ENCODE results near the gene GSTA5.
"Not testable (repeated sequence)": the region's sequence is repeated elsewhere in the genome, so short reads cannot be mapped to it uniquely, and the experiment has no call there.

GSTA5 gene

DNA sequence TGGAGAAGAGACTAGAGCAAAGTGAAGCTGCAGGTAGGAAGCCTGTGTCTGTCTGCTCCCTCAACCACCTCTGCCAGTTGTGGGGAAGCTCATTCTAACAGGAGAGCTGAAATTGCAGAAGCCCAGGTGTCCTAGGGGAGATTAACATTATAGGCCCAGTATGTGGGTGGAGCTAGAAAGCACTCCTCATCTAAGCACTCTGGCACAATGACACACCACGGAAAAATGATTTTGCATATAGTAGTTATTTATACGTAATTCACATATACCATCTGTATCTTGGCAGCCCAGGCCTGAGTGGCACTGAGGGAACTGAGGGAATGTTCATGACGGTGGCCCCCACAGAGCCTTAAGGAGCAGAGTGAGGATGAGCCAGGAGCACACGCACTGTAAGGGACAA lies 9.7 kb downstream of the GSTA5 start:
- not testable (repeated sequence) for DNase-seq

DNA sequence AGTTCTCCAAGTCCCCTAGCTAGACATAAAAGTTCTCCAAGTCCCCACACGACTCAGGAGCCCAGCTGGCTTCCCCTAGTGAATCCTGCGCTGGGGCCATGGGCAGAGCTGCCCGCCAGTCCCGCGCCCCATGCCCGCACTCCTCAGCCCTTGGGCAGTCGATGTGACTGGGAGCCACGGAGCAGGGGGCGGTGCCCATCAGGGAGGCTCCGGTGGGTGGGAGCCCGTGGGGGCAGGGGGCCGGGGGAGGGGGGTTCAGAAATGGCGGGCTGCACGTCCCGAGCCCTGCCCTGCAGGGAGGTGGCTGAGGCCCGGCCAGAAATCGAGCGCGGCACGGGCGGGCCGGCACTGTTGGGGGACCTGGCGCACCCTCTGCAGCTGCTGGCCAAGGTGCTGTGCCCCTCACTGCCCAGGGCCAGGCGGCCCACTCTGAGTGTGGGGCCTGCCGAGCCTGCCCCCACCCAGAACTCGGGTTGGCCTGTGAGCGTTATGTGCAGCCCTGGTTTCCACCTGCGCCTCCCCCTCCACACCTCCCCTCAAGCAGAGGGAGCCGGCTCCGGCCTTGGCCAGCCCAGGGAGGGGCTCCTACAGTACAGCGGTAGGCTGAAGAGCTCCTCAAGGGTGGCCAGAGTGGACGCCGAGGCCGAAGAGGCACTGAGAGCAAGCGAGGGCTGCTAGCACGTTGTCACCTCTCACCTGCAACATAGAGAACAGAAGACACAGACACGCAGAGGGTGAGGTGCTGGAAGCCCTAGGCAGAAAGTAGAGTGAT lies 11.4 kb downstream of the GSTA5 start:
- no peak for DNase-seq

DNA sequence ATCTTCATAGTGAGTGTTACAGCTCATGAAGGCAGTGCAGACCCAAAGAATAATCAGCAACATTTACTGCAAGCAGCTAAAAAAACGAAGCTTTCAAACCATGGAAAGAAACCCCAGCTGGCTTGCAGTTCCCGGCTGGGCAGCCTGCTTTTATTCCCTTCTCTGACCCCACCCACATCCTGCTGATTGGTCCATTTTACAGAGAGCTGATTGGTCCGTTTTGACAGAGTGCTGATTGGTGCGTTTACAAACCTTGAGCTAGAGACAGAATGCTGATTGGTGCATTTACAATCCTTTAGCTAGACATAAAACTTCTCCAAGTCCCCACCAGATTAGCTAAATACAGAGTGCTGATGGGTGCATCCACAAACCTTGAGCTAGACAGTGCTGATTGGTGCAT lies 12.0 kb downstream of the GSTA5 start:
- not testable (repeated sequence) for DNase-seq

DNA sequence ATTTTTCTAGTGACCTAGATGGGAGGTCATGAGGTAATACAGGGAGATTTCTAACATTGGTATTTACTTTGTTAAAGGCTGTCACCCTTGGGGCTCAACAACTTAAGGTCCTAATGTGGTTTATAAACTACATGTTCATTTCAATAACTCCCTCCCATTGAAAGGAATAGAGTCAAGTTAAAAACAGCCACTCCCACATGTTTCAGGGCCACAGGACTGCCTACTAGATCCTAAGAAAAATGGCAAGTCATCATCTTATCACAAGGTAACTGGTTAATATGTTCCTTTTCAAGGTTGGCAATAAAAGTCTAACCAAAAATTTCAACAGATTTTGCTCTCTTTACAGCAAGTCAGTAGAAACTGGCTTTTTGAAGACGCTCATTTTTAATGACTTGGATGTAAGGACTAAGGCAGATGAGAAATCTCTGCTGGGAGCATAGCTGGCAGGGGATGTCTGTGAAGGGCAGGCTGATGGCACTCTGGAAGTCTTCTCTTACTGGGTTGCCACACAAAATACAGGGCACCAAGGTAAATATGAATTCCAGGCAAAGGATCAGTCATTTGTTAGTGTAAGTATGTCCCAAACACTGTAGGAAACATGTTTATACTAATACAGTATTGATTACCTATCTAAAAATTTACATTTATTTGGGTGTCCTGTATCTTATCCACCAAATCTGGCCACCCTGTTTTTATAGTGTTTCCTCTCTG lies 13.4 kb downstream of the GSTA5 start:
- DNase-seq = not testable (repeated sequence)

DNA sequence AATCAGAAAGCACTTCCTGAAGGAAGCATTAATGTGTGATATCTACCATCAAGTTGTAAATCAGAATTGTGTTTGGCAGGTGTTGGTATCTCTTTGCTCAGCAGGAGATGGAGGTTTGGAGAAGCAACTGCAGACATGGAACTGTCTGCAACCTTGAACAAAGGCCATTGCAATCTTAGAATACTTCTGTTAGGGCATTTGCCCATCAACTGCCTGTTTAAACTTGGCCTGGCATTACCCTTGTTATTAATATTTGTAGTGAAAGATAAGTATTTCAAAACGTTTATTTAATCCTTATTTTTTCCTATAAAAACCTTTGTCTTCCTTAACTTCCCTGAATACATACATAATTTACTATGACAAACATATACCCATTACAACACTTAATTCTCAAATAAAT lies 14.1 kb downstream of the GSTA5 start:
- no peak for DNase-seq

DNA sequence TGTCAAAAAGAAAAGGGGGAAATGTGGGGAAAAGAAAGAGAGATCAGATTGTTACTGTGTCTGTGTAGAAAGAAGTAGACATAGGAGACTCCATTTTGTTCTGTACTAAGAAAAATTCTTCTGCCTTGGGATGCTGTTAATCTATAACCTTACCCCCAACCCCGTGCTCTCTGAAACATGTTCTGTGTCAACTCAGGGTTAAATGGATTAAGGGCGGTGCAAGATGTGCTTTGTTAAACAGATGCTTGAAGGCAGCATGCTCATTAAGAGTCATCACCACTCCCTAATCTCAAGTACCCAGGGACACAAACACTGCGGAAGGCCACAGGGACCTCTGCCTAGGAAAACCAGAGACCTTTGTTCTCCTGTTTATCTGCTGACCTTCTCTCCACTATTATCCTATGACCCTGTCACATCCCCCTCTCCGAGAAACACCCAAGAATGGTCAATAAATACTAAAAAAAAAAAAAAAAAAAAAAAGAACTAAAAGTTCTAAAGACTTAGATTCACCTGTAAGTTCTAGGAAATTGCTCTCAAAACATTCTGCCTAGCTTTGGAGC lies 14.6 kb downstream of the GSTA5 start:
- not testable (repeated sequence) for DNase-seq

DNA sequence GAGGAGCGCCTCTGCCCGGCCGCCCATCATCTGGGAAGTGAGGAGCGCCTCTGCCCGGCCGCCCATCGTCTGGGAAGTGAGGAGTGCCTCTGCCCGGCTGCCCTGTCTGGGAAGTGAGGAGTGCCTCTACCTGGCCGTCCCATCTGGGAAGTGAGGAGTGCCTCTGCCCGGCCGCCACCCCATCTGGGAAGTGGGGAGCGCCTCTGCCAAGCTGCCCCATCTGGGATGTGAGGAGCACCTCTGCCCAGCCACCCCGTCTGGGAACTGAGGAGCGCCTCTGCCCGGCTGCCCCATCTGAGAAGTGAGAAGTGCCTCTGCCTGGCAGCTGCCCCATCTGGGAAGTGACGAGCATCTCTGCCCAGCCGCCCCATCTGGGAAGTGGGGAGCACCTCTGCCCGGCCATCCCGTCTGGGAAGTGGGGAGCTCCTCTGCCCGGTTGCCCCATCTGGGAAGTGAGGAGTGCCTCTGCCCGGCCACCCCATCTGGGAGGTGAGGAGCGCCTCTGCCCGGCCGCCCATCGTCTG lies 15.3 kb downstream of the GSTA5 start:
- DNase-seq = not testable (repeated sequence)

DNA sequence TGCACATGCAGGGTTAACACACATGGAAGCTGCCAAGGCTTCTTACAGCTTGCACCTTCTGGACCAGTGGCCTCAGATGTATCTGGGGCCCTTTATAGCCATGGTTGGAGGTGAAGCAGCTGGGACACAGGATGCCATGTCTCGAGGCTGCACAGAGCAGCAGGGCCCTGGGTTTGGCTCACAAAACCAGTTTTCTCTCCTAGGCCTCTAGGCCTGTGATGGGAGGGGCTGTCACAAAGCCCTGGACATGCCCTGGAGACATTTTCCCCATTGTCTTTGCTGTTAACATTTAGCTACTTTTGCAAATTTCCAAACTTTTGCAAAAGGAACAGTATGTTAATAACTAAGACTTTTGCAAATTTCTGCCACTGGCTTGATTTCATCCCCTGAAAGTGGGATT lies 18.8 kb downstream of the GSTA5 start:
- DNase-seq = no peak

DNA sequence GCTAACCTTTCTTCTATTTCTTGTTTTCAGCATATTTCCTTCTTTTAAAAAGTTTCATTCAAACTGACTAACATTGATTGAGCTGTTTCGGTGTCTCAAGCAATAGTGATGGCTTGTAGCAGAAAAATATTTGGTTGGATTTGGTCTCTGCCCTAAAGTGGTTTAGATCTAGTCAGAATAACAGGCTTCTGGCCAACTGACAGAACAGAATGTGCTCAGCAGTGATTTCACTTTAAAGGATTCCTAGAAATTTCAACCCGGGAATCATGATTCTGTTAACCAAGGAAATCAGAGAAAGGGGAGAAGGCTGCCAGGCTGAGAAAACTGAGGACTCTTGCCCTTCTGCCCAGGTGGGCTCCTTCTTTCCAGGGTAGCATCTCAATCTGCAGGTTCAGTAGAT lies 20.4 kb downstream of the GSTA5 start:
- DNase-seq = no peak

DNA sequence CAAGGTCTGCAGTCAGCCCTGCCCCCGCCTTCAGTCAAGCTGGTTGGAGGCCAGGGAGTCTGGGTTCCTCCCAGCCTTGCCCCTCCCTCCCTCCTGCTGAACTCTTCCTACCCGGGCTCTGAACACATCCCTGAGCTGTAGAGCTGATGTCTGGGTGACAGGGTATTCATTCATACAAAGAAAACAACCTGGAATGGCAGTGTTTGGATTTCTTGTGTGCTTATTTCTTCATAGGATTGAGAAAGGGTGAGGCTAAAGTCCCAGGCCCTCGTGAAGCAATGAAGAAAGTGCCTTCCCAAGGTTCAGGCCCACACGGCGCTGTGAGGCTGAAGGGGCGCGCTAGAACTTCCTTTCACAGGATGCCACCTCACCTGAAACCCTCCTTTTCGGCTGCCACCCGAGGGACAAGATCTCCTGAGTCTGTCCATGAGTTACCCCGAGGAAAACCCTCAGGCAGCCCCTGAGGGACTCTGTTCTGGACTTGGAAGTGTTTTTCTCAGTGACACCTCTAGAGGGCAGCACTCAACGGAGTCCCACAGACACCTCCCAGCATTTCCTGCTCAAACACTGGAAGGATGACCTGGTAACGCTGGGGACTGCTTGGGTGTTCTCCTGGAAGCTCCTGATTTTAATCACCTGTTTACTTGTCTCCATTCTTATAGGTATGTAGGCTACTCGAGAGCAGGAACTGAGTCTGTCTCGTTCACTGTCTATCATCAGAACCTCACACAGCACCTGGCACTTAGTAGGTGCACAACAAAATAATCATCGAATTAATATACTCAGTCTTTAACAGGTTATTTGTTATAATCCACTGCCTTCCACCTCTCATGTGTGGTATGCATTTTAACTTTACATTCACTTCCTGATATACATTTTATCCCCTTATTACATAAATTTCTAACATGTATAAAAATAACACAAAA lies 25.2 kb downstream of the GSTA5 start:
- DNase-seq = peak; percentile 70

DNA sequence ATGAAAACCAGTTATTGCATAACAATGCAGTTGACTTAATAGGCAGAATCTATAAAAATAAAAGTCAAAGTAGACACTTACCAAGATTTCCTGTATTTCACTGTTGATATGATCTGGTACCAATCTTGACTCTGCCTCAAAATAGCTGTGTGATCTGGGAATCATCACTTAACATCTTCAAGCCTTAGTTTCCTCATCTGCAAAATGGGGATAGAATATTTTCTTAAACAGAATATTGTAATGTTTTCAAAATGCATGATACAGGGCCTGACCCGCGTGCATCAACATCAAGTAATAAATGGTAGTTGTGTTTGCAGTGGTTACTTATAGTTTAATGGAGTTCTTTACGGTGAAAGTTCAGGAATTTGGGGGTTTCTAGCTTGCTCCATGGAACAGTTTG lies 26.1 kb downstream of the GSTA5 start:
- DNase-seq = not testable (repeated sequence)

DNA sequence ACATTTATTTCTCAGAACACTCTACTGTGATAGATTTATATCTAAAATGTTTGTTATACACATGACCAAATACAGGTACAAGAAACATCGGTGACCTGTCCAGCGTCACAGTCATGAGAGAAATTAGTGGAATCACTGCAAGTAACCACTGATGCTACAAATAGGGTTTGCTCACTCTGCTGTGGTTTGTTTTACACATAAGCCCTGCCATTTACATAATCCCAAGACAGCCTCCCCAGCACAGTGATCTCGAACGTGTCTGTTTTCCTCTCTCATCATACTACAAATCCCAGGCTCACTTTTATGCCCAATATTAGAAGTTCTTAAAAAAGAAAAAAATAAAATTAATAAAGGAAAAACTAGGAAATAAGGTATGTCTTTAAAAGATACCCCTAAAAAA lies 30.8 kb downstream of the GSTA5 start:
- not testable (repeated sequence) for DNase-seq

DNA sequence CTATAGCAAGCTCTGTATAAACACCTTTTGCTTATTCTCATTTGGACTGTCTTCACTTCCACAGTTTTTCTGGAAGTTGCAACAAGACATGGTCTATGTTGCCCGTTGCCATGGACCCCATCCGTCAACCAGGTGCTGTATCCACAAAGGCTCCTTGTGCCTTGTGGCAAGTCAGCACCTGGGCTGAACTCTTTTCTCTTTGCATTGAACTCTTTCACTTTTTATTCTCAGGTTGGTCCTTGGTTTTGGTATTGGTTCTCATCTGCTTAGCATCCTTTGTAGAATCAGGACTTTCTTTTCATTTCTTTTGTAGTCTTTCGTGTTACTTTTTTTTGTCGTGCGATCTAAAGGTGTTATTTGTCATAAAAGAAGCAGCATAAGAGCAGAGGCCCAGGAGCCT lies 32.0 kb downstream of the GSTA5 start:
- DNase-seq = no peak

DNA sequence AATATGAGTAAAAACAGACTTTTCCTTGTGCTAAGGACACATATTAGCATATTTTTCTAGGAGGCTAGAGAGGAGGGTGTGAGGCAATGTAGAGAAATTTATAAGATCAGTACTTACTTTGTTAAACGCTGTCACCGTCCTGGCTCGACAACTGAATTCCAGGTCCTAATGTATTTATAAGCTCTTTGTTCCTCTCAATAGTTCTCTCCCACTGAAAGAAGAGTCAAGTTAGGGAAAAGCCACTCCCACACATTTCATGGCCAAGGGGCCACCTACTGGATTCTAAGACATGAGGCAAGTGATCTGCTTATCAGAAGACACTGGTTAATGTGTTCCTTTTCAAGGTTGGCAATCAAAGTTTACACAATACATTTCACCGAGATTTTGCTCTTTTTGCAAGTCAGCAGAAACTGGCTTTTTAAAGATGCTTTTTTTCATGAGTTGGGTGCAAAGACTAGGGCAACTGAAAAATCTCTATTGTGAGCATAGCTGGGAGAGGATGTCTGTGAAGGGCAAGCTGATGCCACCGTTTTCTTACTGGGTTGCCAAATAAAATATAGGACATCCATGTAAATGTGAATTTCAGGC lies 36.9 kb downstream of the GSTA5 start, which contains the start of gene GSTA1:
Gene GSTA1 (minus strand): TSS at position 149 of the 588 bp plus-strand sequence. CDS start 4,549 bp downstream, outside the sequence.
- not testable (repeated sequence) for DNase-seq

DNA sequence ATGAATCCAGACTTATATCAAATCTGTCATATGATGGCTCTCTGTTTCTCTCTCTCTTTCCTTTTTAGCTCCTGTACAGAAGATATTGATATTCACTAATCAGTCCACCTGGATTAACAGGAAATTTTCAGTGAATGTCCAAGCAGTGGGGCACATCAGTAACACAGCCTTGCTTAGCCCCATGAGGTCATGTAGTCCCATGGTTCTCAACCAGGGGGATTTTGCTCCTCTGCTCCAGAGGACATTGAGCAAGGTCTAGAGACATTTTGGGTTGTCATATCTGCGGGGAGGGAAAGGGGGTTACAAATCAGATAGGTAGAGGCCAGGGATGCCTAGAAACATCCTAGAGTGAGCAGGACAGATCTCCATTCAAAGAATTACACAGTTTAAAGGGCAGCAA lies 37.8 kb downstream of the GSTA5 start:
- DNase-seq = no peak

DNA sequence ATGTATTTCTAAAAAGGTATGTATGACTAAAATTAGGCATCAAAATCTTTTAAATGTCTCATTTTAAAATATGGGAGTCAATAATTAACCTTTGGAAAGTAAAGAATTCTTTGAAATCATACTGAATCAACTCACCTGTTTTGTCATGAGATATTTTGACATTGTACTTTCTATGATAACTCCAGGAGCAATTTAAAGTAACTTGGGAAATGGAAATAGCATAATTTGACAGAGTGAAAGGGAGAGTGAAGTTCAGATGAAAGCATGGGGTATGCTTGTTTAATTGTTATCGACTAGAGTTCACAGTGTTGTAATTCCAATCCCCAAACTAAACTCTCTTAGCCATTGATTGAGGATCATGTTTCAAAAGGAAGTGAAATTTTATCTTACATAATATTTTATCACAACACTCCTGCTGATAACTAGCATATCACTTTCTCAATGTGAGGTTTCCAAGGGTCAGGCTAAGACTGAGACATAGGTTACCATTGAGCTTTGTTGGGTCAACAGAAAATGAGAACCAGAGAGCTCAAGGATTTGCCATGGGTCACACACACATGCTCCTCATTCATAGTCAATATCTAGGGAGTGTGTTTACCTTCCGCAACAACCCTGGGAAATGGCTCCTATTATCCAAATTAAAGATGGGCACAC lies 39.3 kb downstream of the GSTA5 start:
- no peak for DNase-seq

DNA sequence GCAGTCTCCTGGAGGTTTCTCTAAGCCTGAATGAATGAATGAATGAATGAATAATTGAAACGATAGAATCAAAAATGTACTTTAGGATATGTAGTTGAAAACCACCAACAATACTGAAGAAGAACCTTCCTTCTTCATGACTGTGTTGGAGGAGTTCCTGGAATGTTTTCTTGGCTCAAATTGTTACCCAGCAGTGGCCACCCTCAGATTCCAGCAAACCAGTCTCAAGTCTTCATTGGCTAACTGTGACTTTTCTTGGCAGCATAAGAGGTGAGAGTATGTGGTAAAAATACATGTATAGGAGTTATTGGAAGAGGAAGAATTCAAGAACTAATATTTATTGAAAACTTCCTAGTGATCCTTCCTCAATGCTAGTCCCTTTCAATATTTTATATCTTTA lies 41.3 kb downstream of the GSTA5 start:
- not testable (repeated sequence) for DNase-seq

DNA sequence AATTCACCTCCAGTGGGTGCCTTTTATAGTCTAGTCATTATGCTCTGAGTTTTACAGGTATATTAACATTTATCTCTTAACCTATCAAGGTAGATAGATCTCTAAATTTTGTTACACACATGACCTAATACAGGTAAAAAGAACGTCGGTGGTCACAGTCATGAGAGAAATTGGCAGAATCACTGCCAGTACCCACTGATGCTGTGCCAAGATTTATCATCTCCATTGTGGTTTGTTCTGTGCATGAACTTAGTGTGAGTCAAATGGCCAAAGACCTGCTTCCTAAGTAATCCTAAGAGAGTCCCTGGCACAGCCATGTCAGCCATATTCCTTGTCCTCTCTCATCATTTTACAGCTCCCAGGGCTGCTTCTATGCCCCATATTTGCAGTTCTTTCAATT lies 46.2 kb downstream of the GSTA5 start:
- not testable (repeated sequence) for DNase-seq

DNA sequence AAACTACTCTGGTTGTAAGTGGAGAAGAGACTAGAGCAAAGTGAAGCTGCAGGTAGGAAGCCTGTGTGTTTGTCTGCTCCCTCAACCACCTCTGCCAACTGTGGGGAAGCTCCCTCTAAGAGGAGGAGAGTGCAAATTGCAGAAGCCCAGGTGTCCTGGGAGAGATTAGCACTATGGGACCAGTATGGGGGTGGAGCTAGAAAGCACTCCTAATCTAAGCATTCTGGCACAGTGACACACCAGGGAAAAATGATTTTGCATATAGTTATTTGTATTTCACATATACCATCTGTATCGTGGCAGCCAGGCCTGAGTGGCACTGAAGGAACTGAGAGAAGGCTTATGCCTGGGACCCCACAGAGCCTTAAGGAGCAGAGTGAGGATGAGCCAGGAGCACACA lies 49.8 kb downstream of the GSTA5 start:
- no peak for DNase-seq

DNA sequence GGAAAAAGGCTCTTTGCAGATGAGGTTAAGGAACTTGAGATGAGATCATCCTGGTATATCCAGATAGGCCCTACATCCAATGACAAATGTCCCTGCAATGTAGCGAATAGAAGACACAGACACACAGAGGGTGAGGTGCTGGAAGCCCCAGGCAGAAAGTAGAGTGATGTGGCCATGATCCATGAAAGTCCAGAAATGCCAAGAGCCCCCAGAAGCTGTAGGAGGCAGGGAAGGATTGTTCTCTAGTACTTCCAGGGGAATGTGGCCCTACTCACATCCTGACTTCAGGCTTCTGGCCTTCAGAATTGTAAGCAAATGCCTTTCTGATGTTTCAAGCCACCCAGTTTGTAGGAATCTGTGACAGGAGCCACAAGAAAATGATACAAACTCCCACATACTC lies 51.0 kb downstream of the GSTA5 start:
- not testable (repeated sequence) for DNase-seq

DNA sequence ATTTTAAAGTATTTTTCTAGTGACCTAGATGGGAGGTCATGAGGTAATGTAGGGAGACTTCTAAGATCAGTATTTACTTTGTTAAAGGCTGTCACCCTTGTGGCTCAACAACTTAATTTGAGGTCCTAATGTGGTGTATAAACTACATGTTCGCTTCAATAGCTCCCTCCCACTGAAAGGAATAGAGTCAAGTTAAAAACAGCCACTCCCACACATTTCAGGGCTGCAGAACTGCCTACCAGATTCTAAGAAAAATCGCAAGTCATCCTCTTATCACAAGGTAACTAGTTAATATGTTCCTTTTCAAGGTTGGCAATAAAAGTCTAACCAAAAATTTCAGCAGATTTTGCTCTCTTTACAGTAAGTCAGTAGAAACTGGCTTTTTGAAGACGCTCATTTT lies 52.1 kb downstream of the GSTA5 start:
- DNase-seq = no peak

DNA sequence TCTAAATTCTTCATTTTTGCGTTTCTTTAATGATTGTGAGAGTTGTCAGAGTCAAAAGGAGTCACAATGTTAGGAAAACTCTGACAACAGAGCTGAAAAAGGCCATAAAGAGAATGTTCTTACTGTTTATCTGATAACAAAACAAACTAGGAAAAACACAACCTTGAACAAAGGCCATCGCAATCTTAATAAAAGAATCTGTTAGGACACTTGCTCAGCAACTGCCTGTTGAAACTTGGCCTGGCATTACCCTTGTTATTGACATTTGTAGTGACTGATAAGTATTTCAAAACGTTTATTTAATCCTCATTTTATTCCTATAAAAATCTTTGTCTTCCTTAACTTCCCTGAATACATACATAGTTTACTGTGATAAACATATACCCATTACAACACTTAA lies 52.7 kb downstream of the GSTA5 start:
- DNase-seq = no peak
